Natural killer cell (primary cell): ENCODE measurements around the gene TRAF7. TPM values are rescaled to one million over a fixed set of nuclear protein-coding genes. Genes with fewer than 3 reads are reported as not detected.

Experiments used
- ATAC-seq, 3 donors: fragments of 150-1000 bp in 2 of 3; fragments of 200-7000 bp in 1 of 3; cut with Tn5 transposase; 1 replicate in 1 of 3; 2 replicates in 2 of 3; pipeline ENCODE4 v1.10.0; 2021; ENCODE audit warnings: mild to moderate bottlenecking in 2 of 3, moderate library complexity in 2 of 3
- DNase-seq, 2 donors: peaks; one replicate each; pipeline versions ENCODE4 v3.0.0 to v3.0.0-alpha.2; 2013 to 2021; ENCODE audit warnings: mixed read lengths in 1 of 2
- H3K27ac ChIP-seq: one replicate; pipeline ENCODE4 v1.5.1; 2013; ENCODE audit warnings: mild to moderate bottlenecking, low read length
- H3K27me3 ChIP-seq: one replicate; pipeline ENCODE4 v1.6.1; 2013; ENCODE audit warnings: low read length; ENCODE audit not compliant: control insufficient read depth, insufficient read depth
- H3K36me3 ChIP-seq: one replicate; pipeline ENCODE4 v1.6.1; 2013; ENCODE audit warnings: low read length; ENCODE audit not compliant: control insufficient read depth, insufficient read depth
- H3K4me1 ChIP-seq: one replicate; pipeline ENCODE4 v1.6.1; 2013; ENCODE audit warnings: low read length; ENCODE audit not compliant: control insufficient read depth, insufficient read depth
- H3K4me3 ChIP-seq: one replicate; pipeline ENCODE4 v1.5.1; 2013; ENCODE audit warnings: low read length
- H3K9me3 ChIP-seq: one replicate; pipeline ENCODE4 v1.6.1; 2013; ENCODE audit warnings: low read length; ENCODE audit not compliant: control insufficient read depth, insufficient read depth
- H3K27ac Mint-ChIP-seq, 2 donors: one replicate each; pipeline ENCODE4 v1.8.0; 2022; ENCODE audit warnings: mild to moderate bottlenecking in 2 of 2, mixed read lengths in 2 of 2, moderate library complexity in 1 of 2
- H3K27me3 Mint-ChIP-seq, 2 donors: one replicate each; pipeline ENCODE4 v1.8.0; 2022; ENCODE audit warnings: low read depth in 2 of 2, mixed read lengths in 2 of 2
- H3K36me3 Mint-ChIP-seq: one replicate; pipeline ENCODE4 v1.8.0; 2022; ENCODE audit warnings: mixed read lengths
- H3K4me1 Mint-ChIP-seq, 2 donors: one replicate each; pipeline ENCODE4 v1.8.0; 2022; ENCODE audit warnings: mixed read lengths in 2 of 2
- H3K4me3 Mint-ChIP-seq: one replicate; pipeline ENCODE4 v1.8.0; 2022; ENCODE audit warnings: mild to moderate bottlenecking, moderate library complexity, mixed read lengths
- H3K9me3 Mint-ChIP-seq, 2 donors: one replicate each; pipeline ENCODE4 v1.8.0; 2022; ENCODE audit warnings: mixed read lengths in 2 of 2
- CTCF ChIP-seq: fragments of 200-600 bp; IDR thresholded peaks from one replicate; pipeline ENCODE4 v1.8.0; 2022; ENCODE audit warnings: antibody characterized with exemption
- WGBS: methylation state at CpG from one replicate; pipeline ENCODE4 v1.1.7; 2013; ENCODE audit warnings: missing lambda C conversion rate; ENCODE audit not compliant: insufficient coverage; 5-methylcytosine and 5-hydroxymethylcytosine counted together
- intact Hi-C: fragments of 100-400 bp; cut with micrococcal nuclease; formaldehyde crosslinking; loops from one replicate; pipeline ENCODE4 v1.14.2; 2022
- total RNA-seq, 4 donors: library from RNA; stranded (reverse); fragments of 120-200 nt in 1 of 4; gene quantifications; one replicate each; pipeline versions ENCODE4 v1.2.3 to v1.2.4, GENCODE V29; 2013 to 2022

Gene TRAF7
- total RNA-seq, 3 donors from 2014 or later (not counting 1 experiment from before 2014, with no cell fraction given) = 29.3 to 39.1 (median 37.3) TPM

GRCh38 chr16:2212362-2213324, 57.1 kb downstream of the TRAF7 start:
- TF ChIP-seq CTCF = no peak
- no peaks in the 10 kb centered on the region for H3K9me3 Mint-ChIP-seq
- H3K36me3 Mint-ChIP-seq = no peaks in the 10 kb centered on the region
- no peak for DNase-seq
- H3K27me3 ChIP-seq = no peaks in the 10 kb centered on the region
- H3K27ac Mint-ChIP-seq = no peak overlapping the region
- intact Hi-C loops = loop anchor here (10.0 kb wide), 1 partner anchor 58 kb away; the partner anchor contains the start of gene TRAF7
- 92% methylated on average over 19 of the region's 19 CpGs for WGBS
- no peak overlapping the region for H3K4me3 ChIP-seq
- H3K4me3 Mint-ChIP-seq = peak overlapping the region; percentile 65
- no peak for ATAC-seq
- H3K27ac ChIP-seq = no peak overlapping the region
- no peaks in the 10 kb centered on the region for H3K9me3 ChIP-seq
- H3K27me3 Mint-ChIP-seq = no peaks in the 10 kb centered on the region
- H3K4me1 ChIP-seq = peaks cover 31% of the 10 kb centered on the region
- peaks cover 24% of the 10 kb centered on the region for H3K36me3 ChIP-seq
- H3K4me1 Mint-ChIP-seq = peaks cover 4 to 20% of the 10 kb centered on the region in 2 donors

GRCh38 chr16:2213817-2214718, 58.5 kb downstream of the TRAF7 start:
- Mint-ChIP-seq H3K4me3 (peak overlapping the region; percentile 80), H3K27ac (peak overlapping the region in 1 of 2 donors; percentile 87), H3K36me3 (no peaks in the 10 kb centered on the region), H3K9me3 (no peaks in the 10 kb centered on the region), H3K27me3 (no peaks in the 10 kb centered on the region), H3K4me1 (peaks cover 0 to 16% of the 10 kb centered on the region in 2 donors)
- no peak for TF ChIP-seq CTCF
- peak overlapping the region; percentile 10 for H3K4me3 ChIP-seq
- H3K27me3 ChIP-seq = no peaks in the 10 kb centered on the region
- no peaks in the 10 kb centered on the region for H3K9me3 ChIP-seq
- 2% methylated on average over 98 of the region's 98 CpGs for WGBS
- intact Hi-C loops = loop anchor here (10.0 kb wide), 1 partner anchor 59 kb away; the partner anchor contains the start of gene TRAF7
- H3K4me1 ChIP-seq = peaks cover 31% of the 10 kb centered on the region
- DNase-seq = no peak
- H3K27ac ChIP-seq = no peak overlapping the region
- peaks cover 10% of the 10 kb centered on the region for H3K36me3 ChIP-seq
- peak in 1 of 3 donors; percentile 1 for ATAC-seq

GRCh38 chr16:2214719-2214968, 59.1 kb downstream of the TRAF7 start, which contains the start of gene PGP:
TSS of gene PGP (minus strand) at chr16:2214840. CDS start at chr16:2214777, 63 bp downstream.
- intact Hi-C loops = loop anchor here (10.0 kb wide), 1 partner anchor 60 kb away; the partner anchor contains the start of gene TRAF7

More at GRCh38 chr16:2214719-2214968, 59.1 kb downstream of the TRAF7 start, which contains the start of gene PGP:
- TF ChIP-seq CTCF = no peak
- ATAC-seq = peak; percentile 94 to 97 (median 95)
- Histone ChIP-seq H3K36me3 (peaks cover 5% of the 10 kb centered on the region), H3K27ac (peak within 1 kb of the TSS; percentile 58), H3K4me3 (peak within 1 kb of the TSS; percentile 53), H3K4me1 (peaks cover 31% of the 10 kb centered on the region), H3K27me3 (no peaks in the 10 kb centered on the region), H3K9me3 (no peaks in the 10 kb centered on the region)
- WGBS = under 1% methylated on average over 48 of the region's 48 CpGs
- no peak for DNase-seq
- Mint-ChIP-seq H3K4me1 (peaks cover 0 to 16% of the 10 kb centered on the region in 2 donors), H3K27ac (peak within 1 kb of the TSS; percentile 71 to 87), H3K27me3 (no peaks in the 10 kb centered on the region), H3K9me3 (no peaks in the 10 kb centered on the region), H3K4me3 (peak within 1 kb of the TSS; percentile 91), H3K36me3 (no peaks in the 10 kb centered on the region)
